Thyroid gland (tissue), 4 donors: Measurements from ENCODE around the gene PEPD. TPM values are rescaled to one million over a fixed set of nuclear protein-coding genes. Genes with fewer than 3 reads are reported as not detected.

Experiments
- DNase-seq, 2 donors: peaks; one replicate each; pipeline ENCODE4 v3.0.0-alpha.2; 2019
- H3K27ac ChIP-seq, 3 donors: fragments of 200-600 bp; sonication (generic); 1 replicate in 2 of 3; 2 replicates in 1 of 3; pipeline ENCODE4 v1.5.1; 2016 to 2019; ENCODE audit warnings: mild to moderate bottlenecking in 1 of 3, moderate library complexity in 1 of 3
- H3K27me3 ChIP-seq: fragments of 200-600 bp; sonication (generic); one replicate; pipeline ENCODE4 v1.5.1; 2019
- H3K36me3 ChIP-seq, 2 donors: fragments of 200-600 bp; sonication (generic); one replicate each; pipeline ENCODE4 v1.5.1; 2016 to 2019
- H3K4me1 ChIP-seq, 2 donors: fragments of 200-600 bp; sonication (generic); one replicate each; pipeline ENCODE4 v1.5.1; 2017 to 2019
- H3K4me3 ChIP-seq, 3 donors: fragments of 200-600 bp; sonication (generic); replicated peaks in 1 of 3; 1 replicate in 2 of 3; 2 replicates in 1 of 3; pipeline ENCODE4 v1.5.1; 2016; ENCODE audit warnings: mild to moderate bottlenecking in 1 of 3
- H3K9me3 ChIP-seq: fragments of 200-600 bp; sonication (generic); one replicate; pipeline ENCODE4 v1.5.1; 2017
- POLR2A ChIP-seq, 2 donors: fragments of 450-650 bp; IDR thresholded peaks; one replicate each; pipeline ENCODE4 v1.6.1; 2017; ENCODE audit warnings: antibody characterized with exemption in 2 of 2, mild to moderate bottlenecking in 2 of 2, moderate library complexity in 1 of 2
- WGBS, 2 donors: methylation state at CpG; one replicate each; pipeline ENCODE4 v1.1.5; 2017; 5-methylcytosine and 5-hydroxymethylcytosine counted together
- intact Hi-C: fragments of 100-400 bp; cut with DNase I; formaldehyde crosslinking; loops from one replicate; pipeline ENCODE4 v1.15.1; 2023
- total RNA-seq, 4 donors: library from RNA; depleted of rRNA; stranded (reverse); fragments of >200 nt; gene quantifications; one replicate each; pipeline ENCODE4 v1.2.3, GENCODE V29; 2016
- TF ChIP-seq, protein P1 (sequence below), 6 experiments: fragments of 200-600 bp in 3 of 6; fragments of 450-650 bp in 3 of 6; sonication (generic) in 3 of 6; IDR thresholded peaks; one replicate each; pipeline ENCODE4 v1.5.1; 2016 to 2019; ENCODE audit warnings: antibody characterized with exemption in 6 of 6, mild to moderate bottlenecking in 2 of 6, inconsistent platforms in 1 of 6, moderate library complexity in 1 of 6

PEPD gene
- total RNA-seq, 4 donors from 2014 or later: 76.8 to 121 (median 102) TPM

DNA sequence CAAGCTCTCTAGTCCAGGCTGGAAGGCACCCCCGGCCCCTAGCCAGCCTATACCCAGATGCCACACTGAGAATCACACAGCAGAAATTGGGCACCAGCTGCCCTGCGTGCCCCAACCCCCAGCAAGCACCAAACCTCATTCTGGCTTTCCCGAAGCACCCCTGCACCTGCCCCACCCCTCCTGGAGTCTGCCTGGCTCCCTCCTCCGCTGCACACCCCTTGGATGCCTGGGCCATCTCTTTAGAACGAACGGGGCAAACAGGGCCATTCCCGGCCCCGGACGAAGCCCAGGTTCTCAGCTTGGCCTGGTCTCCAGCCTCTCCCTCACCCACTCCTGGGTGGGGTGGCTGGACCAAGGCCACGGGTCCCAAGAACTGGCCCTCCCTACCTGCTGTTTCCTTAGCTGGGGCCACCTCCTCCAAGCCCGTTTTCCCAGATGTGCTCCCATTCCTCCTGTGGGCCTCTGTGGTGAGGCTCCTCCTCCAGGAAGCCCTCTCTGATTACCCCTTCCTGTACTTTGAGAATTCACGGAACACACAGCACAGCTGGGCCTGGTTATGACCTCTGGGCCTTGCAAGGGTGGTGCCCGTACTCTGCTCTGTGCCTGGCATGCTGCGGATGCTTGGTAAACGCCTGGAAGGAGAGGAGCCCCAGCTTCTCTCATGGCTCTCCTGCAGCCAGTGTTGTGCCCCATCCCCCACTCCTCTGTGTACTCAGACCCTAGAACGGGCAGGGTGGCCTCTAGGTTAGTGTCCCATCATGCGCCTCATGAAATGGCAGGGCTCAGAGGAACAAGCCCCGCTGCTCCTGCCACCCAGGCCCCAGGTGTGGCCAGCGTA, 126.6 kb downstream of the PEPD start:
- Histone ChIP-seq H3K4me3 (no peak overlapping the region), H3K36me3 (no peaks in the 10 kb centered on the region), H3K27ac (peak overlapping the region in 1 of 3 donors; percentile 41), H3K27me3 (no peaks in the 10 kb centered on the region), H3K4me1 (peaks cover 27 to 82% of the 10 kb centered on the region in 2 donors), H3K9me3 (no peaks in the 10 kb centered on the region)
- TF ChIP-seq, protein P1, sequence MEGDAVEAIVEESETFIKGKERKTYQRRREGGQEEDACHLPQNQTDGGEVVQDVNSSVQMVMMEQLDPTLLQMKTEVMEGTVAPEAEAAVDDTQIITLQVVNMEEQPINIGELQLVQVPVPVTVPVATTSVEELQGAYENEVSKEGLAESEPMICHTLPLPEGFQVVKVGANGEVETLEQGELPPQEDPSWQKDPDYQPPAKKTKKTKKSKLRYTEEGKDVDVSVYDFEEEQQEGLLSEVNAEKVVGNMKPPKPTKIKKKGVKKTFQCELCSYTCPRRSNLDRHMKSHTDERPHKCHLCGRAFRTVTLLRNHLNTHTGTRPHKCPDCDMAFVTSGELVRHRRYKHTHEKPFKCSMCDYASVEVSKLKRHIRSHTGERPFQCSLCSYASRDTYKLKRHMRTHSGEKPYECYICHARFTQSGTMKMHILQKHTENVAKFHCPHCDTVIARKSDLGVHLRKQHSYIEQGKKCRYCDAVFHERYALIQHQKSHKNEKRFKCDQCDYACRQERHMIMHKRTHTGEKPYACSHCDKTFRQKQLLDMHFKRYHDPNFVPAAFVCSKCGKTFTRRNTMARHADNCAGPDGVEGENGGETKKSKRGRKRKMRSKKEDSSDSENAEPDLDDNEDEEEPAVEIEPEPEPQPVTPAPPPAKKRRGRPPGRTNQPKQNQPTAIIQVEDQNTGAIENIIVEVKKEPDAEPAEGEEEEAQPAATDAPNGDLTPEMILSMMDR (IDR thresholded peaks at IDR 0.05): no peak
- TF ChIP-seq POLR2A (IDR thresholded peaks at IDR 0.05): no peak
- intact Hi-C loops: loop anchor here (5.0 kb wide), 1 partner anchor 103 kb away; no protein-coding TSS in a partner anchor
- WGBS, 2 donors: 85 to 90% methylated on average over 16 to 17 of the region's 19 CpGs
- DNase-seq: no peak

DNA sequence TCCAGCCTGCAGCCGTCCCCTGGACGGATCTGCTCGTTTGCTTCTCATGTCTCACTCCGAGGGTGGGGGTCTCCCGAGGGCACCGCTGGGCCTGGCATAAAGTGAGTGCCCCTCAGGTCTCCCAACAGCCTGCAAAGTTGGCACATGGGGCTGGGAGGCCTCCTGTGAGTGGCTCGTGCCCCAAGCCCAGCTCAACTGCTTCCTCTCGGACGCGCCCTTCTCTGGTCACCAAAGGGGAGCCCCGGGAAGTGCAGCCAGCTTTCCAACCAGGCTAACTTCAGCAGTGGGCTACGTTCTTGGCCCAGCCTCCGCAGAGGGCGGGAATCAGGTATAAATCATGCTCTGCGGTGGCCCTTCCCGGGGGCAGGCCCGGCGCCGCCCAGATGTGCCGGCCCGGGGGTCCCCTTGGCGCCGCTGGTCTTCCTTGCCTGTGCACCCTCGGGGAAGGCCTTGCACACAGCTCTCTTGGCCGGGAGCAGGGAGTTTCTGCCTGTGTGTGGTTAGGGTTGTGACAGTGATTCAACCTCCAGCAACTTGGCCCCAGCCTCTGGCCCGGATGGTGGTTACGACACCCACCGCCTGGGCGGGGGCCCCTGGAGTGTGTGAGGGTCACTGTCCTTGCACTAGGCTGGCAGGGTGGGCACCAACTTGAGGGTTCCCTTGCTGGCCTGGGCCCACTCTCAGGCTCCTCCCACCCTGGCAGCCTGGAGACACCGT, 127.4 kb downstream of the PEPD start:
- TF ChIP-seq, protein P1 (IDR thresholded peaks at IDR 0.05): no peak
- TF ChIP-seq POLR2A (IDR thresholded peaks at IDR 0.05): no peak
- Histone ChIP-seq H3K27ac (peak overlapping the region in 2 of 3 donors; percentile 22 to 41), H3K4me3 (no peak overlapping the region), H3K4me1 (peaks cover 34 to 84% of the 10 kb centered on the region in 2 donors), H3K9me3 (no peaks in the 10 kb centered on the region), H3K27me3 (no peaks in the 10 kb centered on the region), H3K36me3 (no peaks in the 10 kb centered on the region)
- intact Hi-C loops: loop anchor here (5.0 kb wide), 1 partner anchor 102 kb away; no protein-coding TSS in a partner anchor
- no peak for DNase-seq
- WGBS, 2 donors: 63 to 74% methylated on average over 14 to 22 of the region's 30 CpGs

DNA sequence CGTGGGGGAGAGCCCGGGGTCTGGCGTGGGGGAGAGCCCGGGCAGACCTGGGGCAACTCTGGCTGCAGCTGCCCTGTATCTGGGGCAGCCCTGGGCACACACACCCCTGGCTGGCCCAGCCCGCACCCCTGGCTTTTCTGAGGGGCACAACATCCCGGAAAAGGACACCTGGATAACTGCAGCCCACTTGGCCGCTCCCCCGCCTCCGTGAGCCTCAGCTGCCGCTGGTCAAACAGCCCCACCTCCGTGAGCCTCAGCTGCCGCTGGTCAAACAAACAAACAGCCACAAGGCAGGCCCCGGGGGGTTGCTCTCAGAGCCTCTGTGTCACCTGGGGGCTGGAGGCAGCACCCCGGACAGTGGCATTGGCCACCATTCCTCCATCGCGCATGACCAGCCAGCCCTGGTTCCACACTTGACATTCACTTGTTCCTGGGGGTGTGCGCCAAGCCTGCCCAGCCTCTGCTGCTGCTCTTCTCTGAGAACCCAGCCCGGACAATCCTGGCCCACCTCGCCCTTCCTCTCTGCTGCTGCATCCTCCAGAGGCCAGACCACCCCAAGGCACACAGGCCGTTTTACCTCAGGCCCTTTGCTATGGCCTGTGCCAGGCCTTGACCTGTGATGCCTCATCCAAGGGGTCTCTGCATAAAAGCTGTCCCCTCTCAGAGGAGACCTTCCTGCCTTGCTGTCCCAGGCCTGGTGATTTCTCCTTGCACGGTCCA, 128.1 kb downstream of the PEPD start:
- Histone ChIP-seq H3K27ac (peak overlapping the region in 2 of 3 donors; percentile 5 to 26), H3K9me3 (no peaks in the 10 kb centered on the region), H3K27me3 (no peaks in the 10 kb centered on the region), H3K4me1 (peaks cover 42 to 91% of the 10 kb centered on the region in 2 donors), H3K36me3 (no peaks in the 10 kb centered on the region), H3K4me3 (no peak overlapping the region)
- peak; percentile 79 for DNase-seq
- TF ChIP-seq, protein P1 (IDR thresholded peaks at IDR 0.05): no peak
- TF ChIP-seq POLR2A (IDR thresholded peaks at IDR 0.05): no peak
- WGBS, 2 donors: 59 to 62% methylated on average over 17 of the region's 21 CpGs
- intact Hi-C loops: loop anchor here (5.0 kb wide), 1 partner anchor 101 kb away; no protein-coding TSS in a partner anchor

DNA sequence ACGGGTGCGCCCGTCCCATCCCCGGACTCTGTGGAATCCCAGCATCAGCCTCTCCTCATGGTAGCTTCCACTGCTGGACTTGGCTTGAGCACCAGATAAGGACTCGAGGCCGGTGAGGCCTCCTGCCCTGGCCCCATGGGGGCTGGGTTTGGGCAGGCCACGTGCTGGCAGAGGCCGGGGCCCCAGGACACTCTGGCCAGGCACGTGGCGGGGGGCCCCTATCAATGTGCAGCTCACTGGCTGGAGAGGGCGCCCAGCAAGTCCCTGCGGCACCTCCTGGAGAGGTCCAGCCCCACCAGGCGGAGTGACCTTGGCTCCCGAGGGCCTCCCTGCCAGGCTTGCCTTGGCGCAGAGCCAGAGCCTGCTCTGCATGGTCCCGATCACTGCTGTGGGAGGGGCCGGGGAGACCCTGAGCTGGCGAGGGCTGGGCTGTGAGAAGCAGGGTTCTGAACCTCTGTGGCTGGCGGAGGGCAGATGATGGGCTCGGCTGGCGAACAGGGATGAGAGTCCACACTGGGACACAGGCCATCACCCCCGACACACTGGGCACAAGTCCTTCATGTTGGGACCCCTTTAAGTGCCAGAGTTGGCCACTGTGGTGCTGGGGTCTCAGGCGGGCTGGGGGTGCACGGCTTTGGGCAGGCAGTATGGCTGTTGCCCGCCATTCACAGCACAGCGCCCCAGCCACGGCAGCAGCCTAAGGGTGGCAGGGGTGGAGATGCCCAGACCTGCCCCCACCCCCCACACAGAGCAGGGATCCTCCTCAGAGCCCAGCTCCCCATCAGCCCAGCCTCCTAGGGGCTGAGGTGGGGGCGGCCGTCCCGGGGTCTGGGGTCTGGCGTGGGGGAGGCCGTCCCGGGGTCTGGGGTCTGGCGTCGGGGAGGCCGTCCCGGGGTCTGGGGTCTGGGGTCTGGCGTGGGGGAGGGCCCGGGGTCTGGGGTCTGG, 129.0 kb downstream of the PEPD start:
- Histone ChIP-seq H3K27me3 (no peaks in the 10 kb centered on the region), H3K27ac (no peak overlapping the region), H3K36me3 (no peaks in the 10 kb centered on the region), H3K4me3 (no peak overlapping the region), H3K9me3 (no peaks in the 10 kb centered on the region), H3K4me1 (peaks cover 50 to 98% of the 10 kb centered on the region in 2 donors)
- TF ChIP-seq, protein P1 (IDR thresholded peaks at IDR 0.05): no peak
- no peak for TF ChIP-seq POLR2A (IDR thresholded peaks at IDR 0.05)
- intact Hi-C loops: loop anchor here (5.0 kb wide), 1 partner anchor 100 kb away; no protein-coding TSS in a partner anchor
- 37 to 41% methylated on average over 10 to 15 of the region's 39 CpGs for WGBS, 2 donors
- DNase-seq: peak; percentile 78 to 82
